ENCODE data around the gene AMN.

DNA sequence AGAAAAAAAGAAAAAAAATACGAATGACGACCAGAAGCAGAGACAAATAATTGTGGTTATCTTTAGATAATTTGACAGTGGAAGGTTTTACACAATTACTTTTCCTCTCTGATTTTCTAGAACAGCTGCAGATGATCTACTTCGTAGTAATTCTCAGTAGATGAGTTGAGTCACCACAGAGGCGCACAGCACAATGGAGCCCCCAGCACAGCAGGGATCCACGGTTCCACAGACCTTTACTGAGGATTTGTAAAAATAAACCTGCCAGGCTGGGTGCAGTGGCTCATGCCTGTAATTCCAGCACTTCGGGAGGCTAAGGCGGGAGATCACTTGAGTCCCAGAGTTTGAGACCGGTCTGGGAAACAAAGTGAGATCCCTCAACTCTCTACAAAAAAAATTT is 29.3 kb downstream of the AMN start:
- no peak for TF ChIP-seq POLR2A (IDR thresholded peaks at IDR 0.05)
- no peak for TF ChIP-seq CTCF (IDR thresholded peaks at IDR 0.05)
